SK-N-SH (cell line): ENCODE results near the gene CCDC17. TPM values are rescaled to one million over a fixed set of nuclear protein-coding genes. Genes with fewer than 3 reads are reported as not detected.
A peak's percentile ranks its signal among the peaks of the same experiment; 100 is the strongest.

ENCODE experiments used
- CTCF ChIA-PET: fragments of 300-600, 350-600 bp; formaldehyde crosslinking; extraction: SDS; loops from one replicate; lab custom pipeline; 2021; lab: Yijun Ruan, JAX
- POLR2A ChIA-PET: fragments of 350-600 bp; sonication (Branson Sonifier 250); formaldehyde crosslinking; extraction: SDS; loops from one replicate; lab custom pipeline; 2020; ENCODE audit warnings: antibody characterized with exemption, inconsistent platforms; lab: Yijun Ruan, JAX
- DNase-seq: peaks from one replicate; pipeline ENCODE4 v3.0.0; 2012
- H2AFZ ChIP-seq: fragments of 200-600 bp; sonication (generic); 2 replicates; pipeline ENCODE4 v1.8.1; 2016; ENCODE audit warnings: antibody characterized with exemption, mild to moderate bottlenecking, low read depth
- H3F3A ChIP-seq: fragments of 200-600 bp; sonication (generic); replicated peaks from 2 replicates; pipeline ENCODE3; 2016; ENCODE audit warnings: antibody characterized with exemption, mild to moderate bottlenecking; ENCODE audit not compliant: insufficient read depth
- H3K27ac ChIP-seq, 2 experiments: fragments of 200-500 bp in 1 of 2; fragments of 200-600 bp in 1 of 2; sonication (Bioruptor generic) in 1 of 2; sonication (generic), shearing (Covaris generic) in 1 of 2; 2 replicates each; pipeline versions ENCODE4 v1.5.1 to v1.6.1; 2014 to 2016; ENCODE audit warnings: low read depth in 2 of 2, inconsistent platforms in 1 of 2, low read length in 1 of 2, mild to moderate bottlenecking in 1 of 2, mixed read lengths in 1 of 2
- H3K27me3 ChIP-seq: fragments of 200-600 bp; sonication (generic), shearing (Covaris generic); 2 replicates; pipeline ENCODE4 v1.6.1; 2016; ENCODE audit warnings: mixed run types; ENCODE audit not compliant: insufficient read depth
- H3K36me3 ChIP-seq, 2 experiments: fragments of 200-500 bp in 1 of 2; fragments of 200-600 bp in 1 of 2; sonication (Bioruptor generic) in 1 of 2; sonication (generic) in 1 of 2; replicated peaks in 1 of 2; 2 replicates each; pipeline versions ENCODE3 to v1.5.1; 2014 to 2016; ENCODE audit warnings: low read length in 1 of 2, mild to moderate bottlenecking in 1 of 2; ENCODE audit not compliant: insufficient read depth in 2 of 2, control insufficient read depth in 1 of 2
- H3K4me1 ChIP-seq, 2 experiments: fragments of 200-500 bp in 1 of 2; fragments of 200-600 bp in 1 of 2; sonication (Bioruptor generic) in 1 of 2; sonication (generic), shearing (Covaris generic) in 1 of 2; 2 replicates each; pipeline versions ENCODE4 v1.5.1 to v1.6.1; 2014 to 2016; ENCODE audit warnings: low read depth in 1 of 2, low read length in 1 of 2, mixed run types in 1 of 2; ENCODE audit not compliant: insufficient read depth in 2 of 2, control insufficient read depth in 1 of 2
- H3K4me2 ChIP-seq: fragments of 200-600 bp; sonication (generic), shearing (Covaris generic); 2 replicates; pipeline ENCODE4 v1.6.1; 2017; ENCODE audit warnings: mixed run types
- H3K4me3 ChIP-seq, 2 experiments: fragments of 200-500 bp in 1 of 2; fragments of 200-600 bp in 1 of 2; sonication (Bioruptor generic) in 1 of 2; sonication (generic), shearing (Covaris generic) in 1 of 2; 2 replicates each; pipeline versions ENCODE4 v1.5.1 to v1.8.1; 2014 to 2016; ENCODE audit warnings: low read depth in 2 of 2, inconsistent platforms in 1 of 2, low read length in 1 of 2, mild to moderate bottlenecking in 1 of 2, mixed read lengths in 1 of 2, moderate library complexity in 1 of 2
- H3K79me2 ChIP-seq: fragments of 200-600 bp; sonication (generic); 2 replicates; pipeline ENCODE4 v1.8.1; 2017; ENCODE audit warnings: mild to moderate bottlenecking; ENCODE audit not compliant: insufficient read depth
- H3K9ac ChIP-seq: fragments of 200-600 bp; sonication (generic); 2 replicates; pipeline ENCODE4 v1.6.1; 2017; ENCODE audit warnings: mixed run types
- H3K9me2 ChIP-seq: fragments of 200-600 bp; sonication (generic); 2 replicates; pipeline ENCODE4 v1.6.1; 2017; ENCODE audit warnings: mixed run types
- H3K9me3 ChIP-seq: fragments of 200-600 bp; sonication (generic); 2 replicates; pipeline ENCODE4 v1.6.1; 2017; ENCODE audit warnings: mixed run types, mild to moderate bottlenecking, moderate library complexity
- H4K20me1 ChIP-seq: fragments of 200-600 bp; sonication (generic); 2 replicates; pipeline ENCODE4 v1.6.1; 2017; ENCODE audit warnings: mild to moderate bottlenecking, mixed run types; ENCODE audit not compliant: insufficient read depth
- ELF1 ChIP-seq: IDR thresholded peaks from 2 replicates; pipeline ENCODE4 v1.4.0; 2012
- EP300 ChIP-seq, 2 experiments: IDR thresholded peaks; 2 replicates each; pipeline versions ENCODE4 v1.4.0 to v1.6.1; 2012; ENCODE audit warnings: borderline replicate concordance in 1 of 2, low read depth in 1 of 2, low read length in 1 of 2
- EZH2phosphoT487 ChIP-seq: fragments of 200-600 bp; sonication (generic); IDR thresholded peaks from 2 replicates; pipeline ENCODE4 v1.6.1; 2017; ENCODE audit warnings: low read depth, mixed run types, mild to moderate bottlenecking, antibody characterized with exemption, moderate library complexity, borderline replicate concordance
- FOSL2 ChIP-seq: IDR thresholded peaks from 2 replicates; pipeline ENCODE4 v1.4.0; 2012; ENCODE audit warnings: low read depth, mild to moderate bottlenecking, moderate library complexity, borderline replicate concordance
- FOXM1 ChIP-seq: IDR thresholded peaks from 2 replicates; pipeline ENCODE4 v1.4.0; 2012; ENCODE audit warnings: low read depth, mild to moderate bottlenecking
- GABPA ChIP-seq: IDR thresholded peaks from 2 replicates; pipeline ENCODE4 v1.4.0; 2012; ENCODE audit warnings: low read depth, mild to moderate bottlenecking
- MAX ChIP-seq: IDR thresholded peaks from 2 replicates; pipeline ENCODE4 v1.4.0; 2012; ENCODE audit warnings: low read depth
- MXI1 ChIP-seq: IDR thresholded peaks from 2 replicates; pipeline ENCODE4 v1.6.1; 2012; ENCODE audit warnings: mild to moderate bottlenecking, low read depth, low read length, improper control_type of control experiment
- RXRA ChIP-seq: IDR thresholded peaks from 2 replicates; pipeline ENCODE4 v1.4.0; 2012; ENCODE audit warnings: low read depth, mild to moderate bottlenecking, borderline replicate concordance
- SIN3A ChIP-seq: IDR thresholded peaks from 2 replicates; pipeline ENCODE4 v1.6.1; 2012; ENCODE audit warnings: low read depth, mild to moderate bottlenecking, low read length, moderate library complexity, borderline replicate concordance
- TEAD4 ChIP-seq: IDR thresholded peaks from 2 replicates; pipeline ENCODE4 v1.4.0; 2012; ENCODE audit warnings: mild to moderate bottlenecking, borderline replicate concordance; ENCODE audit not compliant: insufficient read depth
- ZBTB33 ChIP-seq: IDR thresholded peaks from 2 replicates; pipeline ENCODE4 v1.4.0; 2012; ENCODE audit warnings: low read depth, borderline replicate concordance
- WGBS: methylation state at CpG from one replicate; pipeline ENCODE4 v1.1.6; 2017; ENCODE audit warnings: low lambda C conversion rate; 5-methylcytosine and 5-hydroxymethylcytosine counted together
- polyA plus RNA-seq, 3 experiments: library from polyadenylated mRNA; depleted of rRNA; stranded (reverse); fragments of >200 nt; gene quantifications; 2 replicates each; pipeline ENCODE4 v1.2.3, GENCODE V29; 2012
- TF ChIP-seq, protein P1 (sequence below): IDR thresholded peaks from 2 replicates; pipeline ENCODE4; 2012
- TF ChIP-seq, protein P2 (sequence below): fragments of 150-350 bp; IDR thresholded peaks from 2 replicates; pipeline ENCODE4 v1.6.1; 2017; ENCODE audit warnings: antibody characterized with exemption, low read length, low read depth, borderline replicate concordance

The CCDC17 gene
- polyA plus RNA-seq, 1 of the 3 experiments (the other 2 are of a cell fraction) = 0.41 TPM

DNA sequence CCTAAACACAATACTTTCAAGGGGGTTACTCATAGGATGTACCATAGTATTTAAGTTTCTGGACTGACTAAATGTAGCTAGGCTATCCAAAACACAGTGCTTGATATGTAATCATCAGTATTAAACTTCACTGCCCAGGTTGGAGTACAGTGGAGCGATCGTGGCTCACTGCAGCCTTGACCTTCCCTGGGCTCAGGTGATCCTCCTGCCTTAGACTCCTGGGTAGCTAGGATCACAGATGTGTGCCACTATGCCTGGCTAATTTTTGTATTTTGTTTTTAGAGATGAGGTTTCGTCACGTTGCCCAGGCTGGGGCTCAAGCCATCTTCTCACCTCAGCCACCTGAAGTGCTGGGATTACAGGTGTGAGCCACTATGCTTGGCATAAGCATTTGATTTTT, 29.4 kb downstream of the CCDC17 start:
- peaks cover 3 to 60% of the 10 kb centered on the region in 2 experiments for H3K36me3 ChIP-seq
- no peak overlapping the region for H2AFZ ChIP-seq
- POLR2A ChIA-PET = no interaction called here
- no peak overlapping the region for H3K4me3 ChIP-seq
- no peak overlapping the region for H3K9ac ChIP-seq
- H3K4me1 ChIP-seq = no peaks in the 10 kb centered on the region
- no peak overlapping the region for H3K4me2 ChIP-seq
- H4K20me1 ChIP-seq = peaks cover 50% of the 10 kb centered on the region; the same call in 1 of the 2 replicates
- peaks cover 100% of the 10 kb centered on the region for H3K79me2 ChIP-seq
- 93% methylated on average over 4 of the region's 4 CpGs for WGBS
- no peak for DNase-seq
- H3K27ac ChIP-seq = no peak overlapping the region
- no peaks in the 10 kb centered on the region for H3K27me3 ChIP-seq
- CTCF ChIA-PET = interaction anchor here (0.8 kb wide), 1 partner anchor 15 kb away, joined by 3 read pairs; no protein-coding TSS in a partner anchor
- TF ChIP-seq GABPA (no peak), ZBTB33 (no peak), EP300 (IDR thresholded peaks at IDR 0.05; ENCODE audit: borderline replicate concordance in 1 of 2, low read depth in 1 of 2, low read length in 1 of 2) (no peak), MAX (no peak), ELF1 (no peak), EZH2phosphoT487 (no peak), TEAD4 (no peak), FOXM1 (no peak), SIN3A (no peak), RXRA (no peak), FOSL2 (no peak)
- TF ChIP-seq, protein P1, sequence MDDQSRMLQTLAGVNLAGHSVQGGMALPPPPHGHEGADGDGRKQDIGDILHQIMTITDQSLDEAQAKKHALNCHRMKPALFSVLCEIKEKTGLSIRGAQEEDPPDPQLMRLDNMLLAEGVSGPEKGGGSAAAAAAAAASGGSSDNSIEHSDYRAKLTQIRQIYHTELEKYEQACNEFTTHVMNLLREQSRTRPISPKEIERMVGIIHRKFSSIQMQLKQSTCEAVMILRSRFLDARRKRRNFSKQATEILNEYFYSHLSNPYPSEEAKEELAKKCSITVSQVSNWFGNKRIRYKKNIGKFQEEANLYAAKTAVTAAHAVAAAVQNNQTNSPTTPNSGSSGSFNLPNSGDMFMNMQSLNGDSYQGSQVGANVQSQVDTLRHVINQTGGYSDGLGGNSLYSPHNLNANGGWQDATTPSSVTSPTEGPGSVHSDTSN = no peak
- H3K9me3 ChIP-seq = no peaks in the 10 kb centered on the region
- no peaks in the 10 kb centered on the region for H3K9me2 ChIP-seq
- H3F3A ChIP-seq = peaks cover 12% of the 10 kb centered on the region

GRCh38 chr1:45589861-45590260, 34.0 kb downstream of the CCDC17 start:
- H3F3A ChIP-seq = peaks cover 12% of the 10 kb centered on the region
- TF ChIP-seq TEAD4 = no peak
- TF ChIP-seq MXI1 = no peak
- TF ChIP-seq, protein P2, sequence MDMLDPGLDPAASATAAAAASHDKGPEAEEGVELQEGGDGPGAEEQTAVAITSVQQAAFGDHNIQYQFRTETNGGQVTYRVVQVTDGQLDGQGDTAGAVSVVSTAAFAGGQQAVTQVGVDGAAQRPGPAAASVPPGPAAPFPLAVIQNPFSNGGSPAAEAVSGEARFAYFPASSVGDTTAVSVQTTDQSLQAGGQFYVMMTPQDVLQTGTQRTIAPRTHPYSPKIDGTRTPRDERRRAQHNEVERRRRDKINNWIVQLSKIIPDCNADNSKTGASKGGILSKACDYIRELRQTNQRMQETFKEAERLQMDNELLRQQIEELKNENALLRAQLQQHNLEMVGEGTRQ = no peak
- WGBS = 22% methylated on average over 1 of the region's 1 CpG
- no peaks in the 10 kb centered on the region for H3K9me2 ChIP-seq
- H3K79me2 ChIP-seq = peaks cover 99% of the 10 kb centered on the region
- peaks cover 3 to 19% of the 10 kb centered on the region in 2 experiments for H3K36me3 ChIP-seq
- peaks cover 5 to 9% of the 10 kb centered on the region in 2 experiments; a peak in 3 of 4 replicates for H3K4me1 ChIP-seq
- H3K4me2 ChIP-seq = 0 out of 2 replicates have a peak overlapping the region, but pooled peaks have one; percentile 37
- ChIA-PET CTCF (no interaction called here), POLR2A (no interaction called here)
- peak overlapping the region; percentile 60 for H2AFZ ChIP-seq
- no peaks in the 10 kb centered on the region for H3K27me3 ChIP-seq
- H4K20me1 ChIP-seq = peaks cover 77% of the 10 kb centered on the region
- H3K27ac ChIP-seq = peak overlapping the region; percentile 8 to 36; a peak in 1 of 4 replicates
- no peak overlapping the region for H3K4me3 ChIP-seq
- DNase-seq = no peak
- no peaks in the 10 kb centered on the region for H3K9me3 ChIP-seq
- H3K9ac ChIP-seq = no peak overlapping the region
